Esophagus squamous epithelium (tissue), 5 donors: ENCODE measurements around the gene AKR1A1. TPM values are rescaled to one million over a fixed set of nuclear protein-coding genes. Genes with fewer than 3 reads are reported as not detected.
"Not testable (repeated sequence)": the region's sequence is repeated elsewhere in the genome, so short reads cannot be mapped to it uniquely, and the experiment has no call there.

ENCODE experiments used
- DNase-seq: peaks from one replicate; lab custom pipeline; 2025; lab: John Stamatoyannopoulos, UW
- H3K27ac ChIP-seq, 4 donors: fragments of 200-600 bp; sonication (generic); one replicate each; pipeline ENCODE4 v1.5.1; 2016 to 2019; ENCODE audit warnings: mild to moderate bottlenecking in 1 of 4
- H3K27me3 ChIP-seq, 4 donors: fragments of 200-600 bp; sonication (generic); 1 replicate in 3 of 4; 2 replicates in 1 of 4; pipeline versions ENCODE4 v1.5.1 to v1.6.0; 2017 to 2021; ENCODE audit warnings: antibody characterized with exemption in 1 of 4
- H3K36me3 ChIP-seq, 3 donors: fragments of 200-600 bp; sonication (generic); one replicate each; pipeline ENCODE4 v1.5.1; 2016 to 2019
- H3K4me1 ChIP-seq, 3 donors: fragments of 200-600 bp; sonication (generic); one replicate each; pipeline ENCODE4 v1.5.1; 2017 to 2019
- H3K4me3 ChIP-seq, 4 donors: fragments of 200-600 bp; sonication (generic); 1 replicate in 3 of 4; 2 replicates in 1 of 4; pipeline ENCODE4 v1.5.1; 2016 to 2019; ENCODE audit warnings: mild to moderate bottlenecking in 2 of 4, moderate library complexity in 1 of 4
- H3K9me3 ChIP-seq, 3 donors: fragments of 200-600 bp; sonication (generic); one replicate each; pipeline ENCODE4 v1.5.1; 2016 to 2019
- CTCF ChIP-seq, 6 experiments: fragments of 450-650 bp in 4 of 6; fragments of 200-600 bp in 2 of 6; sonication (generic) in 2 of 6; IDR thresholded peaks; one replicate each; pipeline ENCODE4 v1.5.1; 2016 to 2019; ENCODE audit warnings: antibody characterized with exemption in 6 of 6, mild to moderate bottlenecking in 4 of 6, moderate library complexity in 4 of 6
- POLR2A ChIP-seq, 4 donors: fragments of 450-650 bp; IDR thresholded peaks; one replicate each; pipeline ENCODE4 v1.6.1; 2017; ENCODE audit warnings: antibody characterized with exemption in 4 of 4, mild to moderate bottlenecking in 4 of 4, moderate library complexity in 3 of 4
- WGBS, 2 donors: methylation state at CpG; one replicate each; pipeline ENCODE4 v1.1.5; 2018; 5-methylcytosine and 5-hydroxymethylcytosine counted together
- intact Hi-C: fragments of 100-400 bp; cut with DNase I; formaldehyde crosslinking; loops from one replicate; pipeline ENCODE4 v1.15.0; 2022
- total RNA-seq, 4 donors: library from RNA; depleted of rRNA; stranded (reverse); fragments of >200 nt; gene quantifications; one replicate each; pipeline ENCODE4 v1.1.0, GENCODE V29; 2016
- donor health status: DM: yes; HTN: yes; CAD: no.

Gene AKR1A1
- total RNA-seq, 4 donors from 2014 or later, result 122 to 164 (median 146) TPM

DNA sequence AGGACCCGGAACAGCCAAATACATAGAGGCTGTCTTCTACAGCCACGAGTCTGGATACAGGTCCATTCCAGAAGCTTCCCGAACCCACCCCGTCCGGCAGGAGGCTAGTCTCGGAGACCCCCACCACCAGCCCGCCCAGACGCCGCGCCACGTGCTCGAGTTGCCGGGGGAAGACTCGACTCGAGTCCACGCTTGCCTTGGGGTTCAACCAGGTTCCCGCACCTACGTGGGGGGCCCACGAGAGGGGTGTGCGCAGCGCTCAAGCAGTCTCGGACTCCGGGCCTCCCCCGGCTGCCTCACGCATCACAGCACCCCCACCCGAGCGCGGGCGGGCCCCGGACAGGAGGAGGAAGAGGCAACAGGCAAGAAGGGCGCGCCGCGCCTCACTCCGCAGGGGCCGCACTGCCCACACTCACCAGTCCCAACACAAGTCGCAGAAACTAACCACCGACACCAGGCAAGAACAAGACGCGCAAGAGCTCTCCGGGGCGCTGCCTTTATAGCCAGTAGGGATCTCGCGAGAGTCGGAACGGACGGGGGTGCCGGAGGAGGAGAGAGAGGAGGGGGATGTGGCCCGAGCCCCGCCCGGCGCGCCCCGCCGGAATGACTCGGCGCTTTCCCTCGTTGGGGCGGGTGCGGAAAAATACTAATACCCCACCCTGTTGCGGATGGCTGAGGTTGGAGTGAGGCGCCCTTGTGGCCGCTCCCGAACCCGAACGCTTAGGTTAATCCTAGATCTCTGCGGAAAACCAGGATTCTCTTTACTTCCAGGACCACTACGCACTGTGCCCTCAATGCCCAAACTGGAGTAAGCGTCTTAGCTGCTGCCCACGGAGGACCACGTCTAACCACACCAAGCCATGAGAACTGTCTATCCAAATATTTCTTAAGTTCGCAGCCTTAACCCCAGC, 29.0 kb upstream of the AKR1A1 start, which contains the start of gene PRDX1:
PRDX1 (minus strand) TSS at position 472 of the 911 bp plus-strand sequence. CDS start 2,841 bp downstream, outside the sequence.
- Histone ChIP-seq H3K27me3 (no peaks in the 10 kb centered on the region), H3K36me3 (peaks cover 0 to 21% (median 7%) of the 10 kb centered on the region in 3 donors), H3K4me1 (peaks cover 19 to 72% (median 34%) of the 10 kb centered on the region in 3 donors), H3K9me3 (no peaks in the 10 kb centered on the region), H3K4me3 (peak within 1 kb of the TSS; percentile 70 to 98 (median 84)), H3K27ac (peak within 1 kb of the TSS; percentile 90 to 99 (median 97))
- TF ChIP-seq CTCF (IDR thresholded peaks at IDR 0.05) (peak in 4 of 6 experiments; percentile 17 to 37 (median 20)), POLR2A (IDR thresholded peaks at IDR 0.05) (peak; percentile 53 to 99 (median 94))
- WGBS, 2 donors, result 0 to 2% methylated on average over 15 to 17 of the region's 72 CpGs
- peak; percentile 77 for DNase-seq
- intact Hi-C loops, result no loop called here

DNA sequence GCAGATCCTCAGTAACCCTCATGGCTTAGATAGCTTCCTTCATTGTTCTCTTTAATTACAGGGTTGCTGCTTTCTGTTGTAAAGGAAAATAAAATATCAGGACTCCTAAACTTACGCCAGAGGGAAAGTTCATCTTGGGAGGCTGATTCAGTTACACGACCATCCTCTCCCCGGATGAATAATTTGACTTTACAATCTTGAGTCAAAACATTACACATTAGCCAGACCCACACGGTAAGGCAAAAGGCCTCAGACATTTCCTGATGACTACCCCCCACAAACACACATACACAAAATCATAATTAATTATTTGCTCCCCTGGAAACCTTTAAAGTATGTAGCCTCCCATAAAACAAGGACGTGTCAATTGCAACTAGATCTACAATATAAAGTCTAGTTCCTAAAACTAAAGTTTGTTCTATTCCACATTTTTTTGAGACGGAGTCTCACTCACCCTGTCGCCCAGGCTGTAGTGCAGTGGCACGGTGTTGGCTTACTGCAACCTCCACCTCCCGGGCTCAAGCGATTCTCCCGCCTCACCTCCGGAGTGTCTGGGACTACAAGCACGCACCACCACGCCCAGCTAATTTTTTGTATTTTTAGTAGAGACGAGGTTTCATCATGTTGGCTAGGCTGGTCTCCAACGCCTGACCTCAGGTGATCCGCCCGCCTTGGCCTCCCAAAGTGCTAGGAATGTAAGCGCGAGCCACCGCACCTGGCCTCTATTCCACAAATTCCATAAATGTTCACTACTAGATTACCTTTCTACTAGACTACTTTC, 28.1 kb upstream of the AKR1A1 start:
- intact Hi-C loops, result no loop called here
- Histone ChIP-seq H3K27me3 (no peaks in the 10 kb centered on the region), H3K36me3 (peaks cover 0 to 13% (median 0%) of the 10 kb centered on the region in 3 donors), H3K4me3 (peak overlapping the region; percentile 70 to 98 (median 84)), H3K4me1 (peaks cover 11 to 65% (median 27%) of the 10 kb centered on the region in 3 donors), H3K27ac (peak overlapping the region; percentile 90 to 99 (median 97)), H3K9me3 (no peaks in the 10 kb centered on the region)
- DNase-seq, result no peak
- WGBS, 2 donors, result 63 to 74% methylated on average over 21 of the region's 21 CpGs
- TF ChIP-seq POLR2A (IDR thresholded peaks at IDR 0.05) (peak in 2 of 4 donors; percentile 16 to 25), CTCF (IDR thresholded peaks at IDR 0.05) (no peak)

- peaks cover 10 to 56% (median 25%) of the 10 kb centered on the region in 3 donors for H3K4me1 ChIP-seq
- H3K27me3 ChIP-seq, intact Hi-C loops, H3K9me3 ChIP-seq, DNase-seq, H3K36me3 ChIP-seq, H3K4me3 ChIP-seq: not testable (repeated sequence)
- H3K27ac ChIP-seq, result peak overlapping the region in 3 of 4 donors; percentile 95 to 99 (median 99)
- 58 to 76% methylated on average over 2 of the region's 2 CpGs for WGBS, 2 donors
These were observed 27.1 kb upstream of the AKR1A1 start for GRCh38 chr1:45523516-45523915.

DNA sequence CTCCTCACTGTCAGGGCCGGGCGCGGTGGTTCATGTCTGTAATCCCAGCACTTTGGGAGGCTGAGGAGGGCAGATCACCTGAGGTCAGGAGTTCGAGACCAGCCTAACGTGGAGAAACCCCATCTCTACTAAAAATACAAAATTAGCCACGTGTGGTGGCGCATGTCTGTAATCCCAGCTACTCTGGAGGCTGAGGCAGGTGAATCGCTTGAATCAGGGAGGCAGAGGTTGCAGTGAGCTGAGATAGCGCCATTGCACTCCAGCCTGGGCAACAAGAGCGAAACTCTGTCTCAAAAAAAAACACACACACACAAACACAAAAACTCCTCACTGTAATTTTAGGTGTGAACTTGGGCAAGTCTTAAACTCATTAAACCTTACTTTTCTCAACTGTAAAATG, 26.7 kb upstream of the AKR1A1 start:
- H3K4me1 ChIP-seq, result peaks cover 5 to 51% (median 20%) of the 10 kb centered on the region in 3 donors
- H3K4me3 ChIP-seq, H3K36me3 ChIP-seq, H3K27me3 ChIP-seq, DNase-seq, H3K9me3 ChIP-seq, intact Hi-C loops: not testable (repeated sequence)
- WGBS, 2 donors, result 83 to 90% methylated on average over 10 of the region's 10 CpGs
- peak overlapping the region in 2 of 4 donors; percentile 95 to 99 for H3K27ac ChIP-seq

GRCh38 chr1:45526135-45526644, 24.4 kb upstream of the AKR1A1 start:
- no peak overlapping the region for H3K4me3 ChIP-seq
- intact Hi-C loops, result no loop called here
- no peak for TF ChIP-seq POLR2A (IDR thresholded peaks at IDR 0.05)
- H3K27me3 ChIP-seq, result no peaks in the 10 kb centered on the region
- 100% methylated on average over 1 of the region's 1 CpG for WGBS, 2 donors
- H3K27ac ChIP-seq, result peak overlapping the region in 1 of 4 donors; percentile 0
- no peaks in the 10 kb centered on the region for H3K9me3 ChIP-seq
- H3K36me3 ChIP-seq, result no peaks in the 10 kb centered on the region
- DNase-seq, result no peak
- H3K4me1 ChIP-seq, result peaks cover 0 to 36% (median 12%) of the 10 kb centered on the region in 3 donors

- no peaks in the 10 kb centered on the region for H3K36me3 ChIP-seq
- WGBS, 2 donors, result 92 to 98% methylated on average over 11 of the region's 11 CpGs
- DNase-seq, result no peak
- peaks cover 0 to 11% (median 1%) of the 10 kb centered on the region in 3 donors for H3K4me1 ChIP-seq
- no peaks in the 10 kb centered on the region for H3K27me3 ChIP-seq
- intact Hi-C loops, result no loop called here
- no peak overlapping the region for H3K4me3 ChIP-seq
- H3K27ac ChIP-seq, result no peak overlapping the region
- no peaks in the 10 kb centered on the region for H3K9me3 ChIP-seq
- no peak for TF ChIP-seq CTCF (IDR thresholded peaks at IDR 0.05)
- TF ChIP-seq POLR2A (IDR thresholded peaks at IDR 0.05), result no peak
These were observed 19.9 kb upstream of the AKR1A1 start for GRCh38 chr1:45530632-45531135.
